ENCODE data around the gene KLLN.
A peak's percentile ranks its signal among the peaks of the same experiment; 100 is the strongest.
"Not testable (repeated sequence)": the region's sequence is repeated elsewhere in the genome, so short reads cannot be mapped to it uniquely, and the experiment has no call there.

The KLLN gene, protein sequence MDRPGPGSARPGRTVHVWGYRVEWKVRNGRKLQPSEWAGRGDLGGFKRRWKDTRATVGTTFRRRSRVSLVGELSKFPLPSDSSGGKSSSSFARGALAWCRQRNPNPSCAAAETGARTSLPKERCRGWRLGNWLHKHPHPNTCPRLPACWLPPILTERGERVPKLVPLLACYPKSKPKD

DNA sequence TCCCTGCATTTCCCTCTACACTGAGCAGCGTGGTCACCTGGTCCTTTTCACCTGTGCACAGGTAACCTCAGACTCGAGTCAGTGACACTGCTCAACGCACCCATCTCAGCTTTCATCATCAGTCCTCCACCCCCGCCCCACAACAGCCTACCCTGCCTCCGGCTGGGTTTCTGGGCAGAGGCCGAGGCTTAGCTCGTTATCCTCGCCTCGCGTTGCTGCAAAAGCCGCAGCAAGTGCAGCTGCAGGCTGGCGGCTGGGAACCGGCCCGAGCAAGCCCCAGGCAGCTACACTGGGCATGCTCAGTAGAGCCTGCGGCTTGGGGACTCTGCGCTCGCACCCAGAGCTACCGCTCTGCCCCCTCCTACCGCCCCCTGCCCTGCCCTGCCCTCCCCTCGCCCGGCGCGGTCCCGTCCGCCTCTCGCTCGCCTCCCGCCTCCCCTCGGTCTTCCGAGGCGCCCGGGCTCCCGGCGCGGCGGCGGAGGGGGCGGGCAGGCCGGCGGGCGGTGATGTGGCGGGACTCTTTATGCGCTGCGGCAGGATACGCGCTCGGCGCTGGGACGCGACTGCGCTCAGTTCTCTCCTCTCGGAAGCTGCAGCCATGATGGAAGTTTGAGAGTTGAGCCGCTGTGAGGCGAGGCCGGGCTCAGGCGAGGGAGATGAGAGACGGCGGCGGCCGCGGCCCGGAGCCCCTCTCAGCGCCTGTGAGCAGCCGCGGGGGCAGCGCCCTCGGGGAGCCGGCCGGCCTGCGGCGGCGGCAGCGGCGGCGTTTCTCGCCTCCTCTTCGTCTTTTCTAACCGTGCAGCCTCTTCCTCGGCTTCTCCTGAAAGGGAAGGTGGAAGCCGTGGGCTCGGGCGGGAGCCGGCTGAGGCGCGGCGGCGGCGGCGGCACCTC is at the start of gene KLLN, which contains the start of gene PTEN:
KLLN (minus strand) TSS at position 481 of the 891 bp plus-strand sequence. CDS start 1,046 bp downstream, outside the sequence.
PTEN (plus strand) TSS at position 573 of the 891 bp plus-strand sequence. CDS start 845 bp downstream, outside the sequence.
- peak within 1 kb of the TSS; percentile 96 for H3K27ac ChIP-seq
- DNase-seq (ENCODE audit: low read depth, low spot score), result peak; percentile 78

DNA sequence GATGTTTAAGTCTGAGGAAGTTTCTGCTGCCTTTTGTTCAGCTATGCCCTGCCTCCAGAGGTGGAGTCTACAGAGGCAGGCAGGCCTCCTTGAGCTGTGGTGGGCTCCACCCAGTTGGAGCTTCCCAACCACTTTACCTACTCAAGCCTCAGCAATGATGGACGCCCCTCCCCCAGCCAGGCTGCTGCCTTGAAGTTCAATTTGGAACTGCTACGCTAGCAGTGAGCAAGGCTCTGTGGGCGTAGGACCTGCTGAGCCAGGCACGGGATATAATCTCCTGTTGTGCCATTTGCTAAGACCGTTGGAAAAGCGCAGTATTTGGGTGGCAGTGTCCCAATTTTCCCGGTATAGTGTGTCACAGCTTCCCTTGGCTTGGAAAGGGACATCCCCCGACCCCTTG is 40.1 kb upstream of the KLLN start:
- not testable (repeated sequence) for H3K27ac ChIP-seq

GRCh38 chr10:87897957-87898356 is 34.6 kb upstream of the KLLN start:
- DNase-seq (ENCODE audit: low read depth, low spot score); H3K27ac ChIP-seq: not testable (repeated sequence)

More for the DNA sequence above, 40.1 kb upstream of the KLLN start:
- not testable (repeated sequence) for DNase-seq (ENCODE audit: low read depth, low spot score)

DNA sequence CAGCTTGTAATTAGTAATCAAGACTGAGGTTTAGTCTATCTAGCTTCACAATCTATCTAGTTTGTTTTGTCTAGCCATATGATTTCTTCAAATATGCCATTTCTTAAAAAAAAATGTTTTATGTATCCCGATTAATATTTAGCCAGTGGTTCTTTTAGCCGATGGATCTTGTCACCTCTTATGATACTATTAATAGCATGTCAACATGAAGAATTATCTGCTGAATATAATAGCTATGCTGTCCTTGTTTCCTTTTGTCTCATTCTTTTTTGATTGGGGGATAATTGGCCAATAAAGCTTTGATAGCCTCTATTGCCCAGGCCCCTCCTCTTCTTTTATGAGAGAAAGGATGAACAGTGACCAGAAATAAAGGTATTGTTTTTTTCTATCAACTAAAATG is 32.9 kb upstream of the KLLN start:
- no peak for DNase-seq (ENCODE audit: low read depth, low spot score)
- H3K27ac ChIP-seq, result no peak overlapping the region

- DNase-seq (ENCODE audit: low read depth, low spot score), result no peak
- H3K27ac ChIP-seq, result no peak overlapping the region
Measured at GRCh38 chr10:87895430-87895829, 32.1 kb upstream of the KLLN start.

DNA sequence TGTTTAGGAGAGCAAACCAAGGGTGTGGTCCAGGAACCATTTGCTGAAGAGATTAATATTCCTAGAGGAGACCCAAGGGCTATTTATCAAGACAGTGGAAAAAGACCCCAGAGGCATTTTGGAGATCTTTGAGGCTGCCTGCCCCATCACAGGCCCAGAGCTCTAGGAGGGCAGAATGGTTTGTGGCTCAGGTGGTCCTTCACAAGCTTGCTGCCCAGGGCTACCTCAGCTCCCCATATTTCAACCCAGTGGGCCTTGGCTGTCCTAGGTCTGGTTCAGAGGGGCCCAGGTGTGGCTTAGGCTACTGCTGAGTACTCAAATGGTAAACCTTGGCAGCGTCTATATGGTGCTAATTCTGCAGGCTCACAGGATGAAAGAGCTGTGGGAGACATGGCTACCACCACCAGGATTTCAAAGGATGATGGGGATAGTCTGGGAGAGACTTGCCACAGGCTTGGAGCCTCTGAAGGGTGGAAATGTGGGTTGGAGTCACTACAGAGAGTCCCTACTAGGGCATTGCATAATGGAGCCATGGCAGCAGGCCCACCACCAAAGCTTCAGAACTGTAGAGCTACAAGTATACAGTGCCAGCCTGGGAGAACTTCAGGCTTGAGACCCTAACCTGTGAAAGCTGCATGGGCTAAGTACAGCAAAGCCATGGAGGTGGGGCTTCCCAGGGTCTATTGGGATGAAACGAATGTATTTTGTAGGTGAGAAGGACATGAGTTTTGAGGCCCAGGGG is 24.4 kb upstream of the KLLN start:
- H3K27ac ChIP-seq, result no peak overlapping the region
- no peak for DNase-seq (ENCODE audit: low read depth, low spot score)

GRCh38 chr10:87887146-87887545 is 23.8 kb upstream of the KLLN start:
- no peak for DNase-seq (ENCODE audit: low read depth, low spot score)
- no peak overlapping the region for H3K27ac ChIP-seq

- DNase-seq (ENCODE audit: low read depth, low spot score), result no peak
- no peak overlapping the region for H3K27ac ChIP-seq
Measured at GRCh38 chr10:87886635-87887034, 23.3 kb upstream of the KLLN start.

GRCh38 chr10:87882555-87883294 is 19.4 kb upstream of the KLLN start:
- no peak overlapping the region for H3K27ac ChIP-seq
- DNase-seq (ENCODE audit: low read depth, low spot score), result no peak

DNA sequence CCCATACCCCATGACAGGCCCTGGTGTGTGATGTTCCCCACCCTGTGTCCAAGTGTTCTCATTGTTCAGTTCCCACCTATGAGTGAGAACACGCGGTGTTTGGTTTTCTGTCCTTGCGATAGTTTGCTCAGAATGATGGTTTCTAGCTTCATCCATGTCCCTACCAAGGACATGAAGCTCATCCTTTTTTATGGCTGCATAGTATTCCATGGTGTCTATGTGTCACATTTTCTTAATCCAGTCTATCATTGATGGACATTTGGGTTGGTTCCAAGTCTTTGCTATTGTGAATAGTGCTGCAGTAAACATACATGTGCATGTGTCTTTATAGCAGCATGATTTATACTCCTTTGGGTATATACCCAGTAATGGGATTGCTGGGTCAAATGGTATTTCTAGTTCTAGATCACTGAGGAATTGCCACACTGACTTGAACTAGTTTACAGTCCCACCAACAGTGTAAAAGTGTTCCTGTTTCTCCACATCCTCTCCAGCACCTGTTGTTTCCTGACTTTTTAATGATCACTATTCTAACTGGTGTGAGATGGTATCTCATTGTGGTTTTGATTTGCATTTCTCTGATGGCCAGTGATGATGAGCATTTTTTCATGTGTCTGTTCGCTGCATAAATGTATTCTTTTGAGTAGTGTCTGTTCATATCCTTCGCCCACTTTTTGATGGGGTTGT is 18.2 kb upstream of the KLLN start:
- H3K27ac ChIP-seq; DNase-seq (ENCODE audit: low read depth, low spot score): not testable (repeated sequence)

GRCh38 chr10:87880336-87880735 is 17.0 kb upstream of the KLLN start:
- no peak overlapping the region for H3K27ac ChIP-seq
- DNase-seq (ENCODE audit: low read depth, low spot score), result no peak

DNA sequence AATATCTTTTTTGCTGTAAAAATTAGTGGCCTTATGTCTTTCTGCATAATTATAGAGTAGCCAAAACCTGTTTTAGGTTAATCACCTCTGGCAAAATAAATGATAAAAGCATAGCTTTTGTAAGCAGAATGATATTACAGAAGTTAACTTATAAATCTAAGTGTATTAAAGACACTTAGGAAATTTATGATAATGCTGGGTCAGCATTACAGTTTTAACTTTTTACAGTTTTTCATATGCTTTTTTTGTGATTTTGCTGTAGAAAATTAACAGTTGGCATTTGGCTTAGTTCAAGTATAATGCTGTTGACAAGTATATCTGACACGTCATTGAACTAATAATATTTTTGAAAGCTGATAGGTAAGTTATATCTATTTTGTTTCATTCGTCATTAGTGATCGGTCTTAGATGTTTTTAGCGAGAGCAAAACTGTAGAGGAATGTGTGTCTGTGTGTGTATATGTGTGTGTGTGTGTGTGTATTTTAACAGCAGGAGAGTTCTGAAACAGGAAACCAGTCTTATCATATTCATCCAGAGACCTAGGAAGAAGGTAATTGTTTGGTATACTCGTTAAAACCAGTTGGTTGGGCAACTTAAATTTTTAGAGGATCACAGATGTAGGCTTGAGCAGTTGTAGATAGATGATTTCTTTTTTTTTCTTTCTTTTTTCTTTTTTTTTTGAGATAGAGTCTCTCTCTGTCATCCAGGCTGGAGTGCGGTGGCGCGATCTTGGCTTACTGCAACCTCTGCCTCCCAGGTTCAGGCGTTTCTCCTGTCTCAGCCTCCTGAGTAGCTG is 15.5 kb upstream of the KLLN start:
- DNase-seq (ENCODE audit: low read depth, low spot score), result no peak
- H3K27ac ChIP-seq, result no peak overlapping the region

- DNase-seq (ENCODE audit: low read depth, low spot score), result no peak
Measured at GRCh38 chr10:87875929-87876571, 12.7 kb upstream of the KLLN start.

GRCh38 chr10:87873656-87874055 is 10.3 kb upstream of the KLLN start:
- DNase-seq (ENCODE audit: low read depth, low spot score), result no peak
- no peak overlapping the region for H3K27ac ChIP-seq

More at GRCh38 chr10:87875929-87876571, 12.7 kb upstream of the KLLN start:
- no peak overlapping the region for H3K27ac ChIP-seq

GRCh38 chr10:87872828-87873227 is 9.5 kb upstream of the KLLN start:
- no peak for DNase-seq (ENCODE audit: low read depth, low spot score)
- H3K27ac ChIP-seq, result no peak overlapping the region

GRCh38 chr10:87869773-87870551 is 6.6 kb upstream of the KLLN start:
- DNase-seq (ENCODE audit: low read depth, low spot score), result no peak
- H3K27ac ChIP-seq, result no peak overlapping the region

DNA sequence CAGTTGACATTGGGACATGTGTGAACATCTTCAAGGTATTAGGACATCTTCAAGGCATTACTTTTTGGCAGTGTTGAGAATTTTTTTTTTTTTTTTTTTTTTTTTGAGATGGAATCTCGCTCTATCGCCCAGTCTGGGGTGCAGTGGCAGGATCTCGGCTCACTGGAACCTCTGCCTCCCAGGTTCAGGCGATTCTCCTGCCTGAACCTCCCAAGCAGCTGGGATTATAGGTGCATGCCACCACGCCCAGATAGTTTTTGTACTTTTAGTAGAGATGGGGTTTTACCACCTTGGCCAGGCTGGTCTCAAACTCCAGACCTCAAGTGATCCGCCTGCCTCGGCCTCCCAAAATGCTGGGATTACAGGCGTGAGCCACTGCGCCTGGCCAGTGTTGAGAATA is 5.8 kb upstream of the KLLN start:
- not testable (repeated sequence) for H3K27ac ChIP-seq; DNase-seq (ENCODE audit: low read depth, low spot score)

All from epithelial cell of prostate (primary cell).